ENCODE measurements around the gene CLEC4C. TPM values are rescaled to one million over a fixed set of nuclear protein-coding genes. Genes with fewer than 3 reads are reported as not detected.

CLEC4C gene
- total and polyA plus RNA-seq, 2 of the 8 experiments (the other 6 are each of a cell fraction or from before 2014, with no cell fraction given) = 0.76 TPM; not detected in 1

DNA sequence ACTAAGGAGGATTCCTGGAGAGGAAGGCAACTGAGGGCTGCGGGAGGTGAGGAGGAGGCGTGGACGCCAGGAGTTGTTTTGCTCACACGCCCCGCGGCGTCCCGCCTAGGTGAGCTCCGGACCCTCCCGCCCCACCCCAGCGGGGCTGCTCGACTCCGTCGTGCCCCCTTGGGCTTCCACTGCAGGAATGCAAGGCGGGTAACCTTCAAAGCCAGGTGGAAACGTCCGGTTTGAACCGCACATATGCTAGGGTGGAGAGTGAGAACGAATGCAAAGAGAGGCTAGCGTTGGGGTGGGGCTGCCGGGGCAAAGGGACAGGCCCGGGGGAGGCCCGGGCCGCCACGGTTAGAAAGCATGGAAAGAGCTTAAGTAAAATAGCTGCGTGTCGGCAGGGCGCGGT is 41.3 kb downstream of the CLEC4C start:
- Histone ChIP-seq H3K4ac (replicated peaks; ENCODE audit: insufficient read length, low read depth, low read length) (no peak overlapping the region), H2BK15ac (ENCODE audit: low read length) (no peak overlapping the region), H3K18ac (ENCODE audit: extremely low read depth, low read length) (no peak overlapping the region; the same call in 1 of the 2 replicates), H3K27me3 (replicated peaks in 1 of 4; ENCODE audit: control insufficient read depth in 3 of 4, extremely low read depth in 1 of 4, insufficient read depth in 3 of 4, low read length in 3 of 4) (no peaks in the 10 kb centered on the region), H3K4me2 (ENCODE audit: insufficient read depth in 1 of 2, low read depth in 2 of 2, low read length in 2 of 2) (no peak overlapping the region), H3K79me1 (ENCODE audit: low read depth, low read length) (no peaks in the 10 kb centered on the region), H2AK5ac (ENCODE audit: low read depth, low read length) (no peak overlapping the region), H3K9ac (replicated peaks in 1 of 4; ENCODE audit: extremely low read depth in 1 of 4, low read depth in 3 of 4, low read length in 3 of 4) (no peak overlapping the region), H3K4me1 (replicated peaks in 1 of 4; ENCODE audit: control insufficient read depth in 3 of 4, insufficient read depth in 4 of 4, low read length in 3 of 4) (peaks cover 0 to 6% (median 1%) of the 10 kb centered on the region in 4 experiments; a peak in 3 of 7 replicates), H3K4me3 (ENCODE audit: extremely low read depth in 1 of 4, insufficient read depth in 2 of 4, low read depth in 3 of 4, low read length in 4 of 4) (no peak overlapping the region), H4K5ac (ENCODE audit: insufficient read length, low read depth, low read length) (no peak overlapping the region), H2BK12ac (ENCODE audit: low read depth, low read length) (no peak overlapping the region), H3K36me3 (ENCODE audit: control insufficient read depth in 2 of 4, insufficient read depth in 4 of 4, low read length in 3 of 4) (no peaks in the 10 kb centered on the region), H4K91ac (replicated peaks; ENCODE audit: insufficient read length, low read length) (no peak overlapping the region), H4K20me1 (replicated peaks in 1 of 2; ENCODE audit: control insufficient read depth in 1 of 2, insufficient read depth in 2 of 2, low read length in 2 of 2) (no peaks in the 10 kb centered on the region), H3K23ac (ENCODE audit: insufficient read length) (no peak overlapping the region), H3K79me2 (ENCODE audit: control insufficient read depth in 1 of 2, insufficient read depth in 2 of 2, low read length in 2 of 2) (no peaks in the 10 kb centered on the region), H2BK120ac (replicated peaks; ENCODE audit: low read depth, low read length) (no peak overlapping the region), H3K27ac (ENCODE audit: low read depth, low read length) (no peak overlapping the region), H3K56ac (replicated peaks; ENCODE audit: insufficient read length, low read depth, low read length) (no peak overlapping the region), H2BK5ac (ENCODE audit: low read depth, low read length) (no peak overlapping the region), H3K14ac (ENCODE audit: insufficient read length) (no peak overlapping the region), H2AFZ (ENCODE audit: low read length) (no peak overlapping the region), H3K9me3 (ENCODE audit: insufficient read depth in 2 of 2, low read depth in 1 of 2, low read length in 1 of 2) (no peaks in the 10 kb centered on the region), H4K8ac (ENCODE audit: extremely low read depth, insufficient read depth, low read length) (no peak overlapping the region; the same call in 1 of the 2 replicates), H2BK20ac (ENCODE audit: low read length) (no peak overlapping the region), H3K23me2 (ENCODE audit: low read depth, low read length) (no peaks in the 10 kb centered on the region)
- TF ChIP-seq HDAC6 (IDR thresholded peaks at IDR 0.05; ENCODE audit: low read depth, low read length) (no peak), GTF2F1 (IDR thresholded peaks at IDR 0.05; ENCODE audit: borderline replicate concordance, low read depth, low read length) (no peak)
- ChIA-PET CTCF (ENCODE audit: partially characterized antibody) (interaction anchor here (0.6 to 3.1 kb wide), 6 partner anchors 10 to 101 kb away, joined by 3 to 17 read pairs (median 4); partner anchors contain the start of gene GDF3), POLR2A (ENCODE audit: partially characterized antibody) (interaction anchor here (1.5 kb wide), 1 partner anchor 11 kb away, joined by 5 read pairs; the partner anchor contains the start of gene GDF3)
- DNase-seq (ENCODE audit: low read depth in 1 of 2, low spot score in 2 of 2) = no peak
- WGBS, 2 experiments (ENCODE audit: extremely low coverage in 1 of 2, insufficient coverage in 1 of 2, insufficient read length in 1 of 2, insufficient replicate concordance in 2 of 2, low coverage in 1 of 2, low lambda C conversion rate in 2 of 2, missing lambda C conversion rate in 1 of 2) = 90% methylated on average over 17 of the region's 29 CpGs; no CpG with 5 or more reads in 1 of the 2 experiments
- FAIRE-seq = no peak
